Right lobe of liver (tissue), 4 donors: Measurements from ENCODE around the gene GFRA1.

Experiments used
- POLR2A ChIP-seq: fragments of 450-650 bp; IDR thresholded peaks from one replicate; pipeline ENCODE4 v1.6.1; 2017; ENCODE audit warnings: antibody characterized with exemption, mild to moderate bottlenecking
- TF ChIP-seq, protein P1 (sequence below), 4 donors: fragments of 200-600 bp in 3 of 4; fragments of 450-650 bp in 1 of 4; IDR thresholded peaks; one replicate each; pipeline versions ENCODE4 v1.5.1 to v1.8.0; 2016 to 2022; ENCODE audit warnings: antibody characterized with exemption in 4 of 4, mild to moderate bottlenecking in 2 of 4
- donor health status: DM: no; HTN: no; CAD: no.
- donor health status: DM: no; HTN: no; CAD: no.
- donor health status: DM: no; HTN: yes; CAD: no.

DNA sequence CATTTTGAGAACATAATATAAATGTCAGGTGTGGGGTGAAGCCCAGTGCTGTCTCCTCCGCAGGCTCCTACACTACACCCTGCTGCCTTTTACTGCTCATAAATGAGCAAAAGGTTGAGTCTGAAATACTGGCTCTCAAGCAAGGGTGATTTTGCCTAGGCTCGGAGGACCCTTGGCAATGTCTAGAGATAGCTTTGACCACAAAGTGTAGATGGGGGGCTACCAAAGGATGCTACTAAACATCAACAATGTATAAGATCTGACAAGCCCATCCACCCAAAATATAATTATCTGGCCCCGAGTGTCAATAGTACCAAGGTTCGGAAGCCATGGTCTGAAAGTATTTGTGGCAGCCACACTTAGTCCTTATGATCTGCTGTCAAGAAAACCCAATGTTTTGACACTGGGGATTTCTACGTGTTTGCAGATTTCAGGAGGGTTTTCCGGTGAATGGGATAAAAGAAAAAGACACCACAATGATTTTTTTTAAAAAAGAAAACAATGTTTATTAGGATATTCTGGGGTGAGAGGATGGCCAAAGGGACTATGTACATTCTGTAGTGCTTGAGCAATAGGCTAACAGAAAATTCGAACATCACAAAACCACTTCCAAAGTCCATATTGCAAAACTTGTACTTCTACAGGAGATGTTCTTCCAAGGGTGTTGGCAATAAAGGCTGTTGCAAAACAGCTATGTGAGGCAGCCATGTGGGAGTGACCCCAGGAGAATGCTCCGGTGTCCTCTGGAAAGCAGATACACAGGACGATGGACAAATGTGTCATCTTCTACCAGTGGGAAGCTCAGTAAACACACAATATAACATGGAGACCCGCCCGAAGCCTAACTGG is 216.3 kb downstream of the GFRA1 start:
- TF ChIP-seq, protein P1, sequence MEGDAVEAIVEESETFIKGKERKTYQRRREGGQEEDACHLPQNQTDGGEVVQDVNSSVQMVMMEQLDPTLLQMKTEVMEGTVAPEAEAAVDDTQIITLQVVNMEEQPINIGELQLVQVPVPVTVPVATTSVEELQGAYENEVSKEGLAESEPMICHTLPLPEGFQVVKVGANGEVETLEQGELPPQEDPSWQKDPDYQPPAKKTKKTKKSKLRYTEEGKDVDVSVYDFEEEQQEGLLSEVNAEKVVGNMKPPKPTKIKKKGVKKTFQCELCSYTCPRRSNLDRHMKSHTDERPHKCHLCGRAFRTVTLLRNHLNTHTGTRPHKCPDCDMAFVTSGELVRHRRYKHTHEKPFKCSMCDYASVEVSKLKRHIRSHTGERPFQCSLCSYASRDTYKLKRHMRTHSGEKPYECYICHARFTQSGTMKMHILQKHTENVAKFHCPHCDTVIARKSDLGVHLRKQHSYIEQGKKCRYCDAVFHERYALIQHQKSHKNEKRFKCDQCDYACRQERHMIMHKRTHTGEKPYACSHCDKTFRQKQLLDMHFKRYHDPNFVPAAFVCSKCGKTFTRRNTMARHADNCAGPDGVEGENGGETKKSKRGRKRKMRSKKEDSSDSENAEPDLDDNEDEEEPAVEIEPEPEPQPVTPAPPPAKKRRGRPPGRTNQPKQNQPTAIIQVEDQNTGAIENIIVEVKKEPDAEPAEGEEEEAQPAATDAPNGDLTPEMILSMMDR (IDR thresholded peaks at IDR 0.05), result no peak
- TF ChIP-seq POLR2A, result no peak
